Activated T-helper 17 cell treated with anti-CD3 and anti-CD28 coated beads, Interleukin-2, amount 50 U/mL, for 72 hours (primary cell): Measurements from ENCODE around the gene FLNC. TPM values are rescaled to one million over a fixed set of nuclear protein-coding genes. Genes with fewer than 3 reads are reported as not detected.

ENCODE experiments used
- ATAC-seq: fragments of 150-1000 bp; cut with Tn5 transposase; replicated peaks from 2 replicates; pipeline ENCODE4 v1.10.0; 2021; ENCODE audit warnings: mild to moderate bottlenecking, moderate library complexity
- H3K27ac Mint-ChIP-seq: one replicate; pipeline ENCODE4 v1.8.0; 2022; ENCODE audit warnings: mixed read lengths
- H3K27me3 Mint-ChIP-seq: one replicate; pipeline ENCODE4 v1.8.0; 2022; ENCODE audit warnings: mixed read lengths
- H3K36me3 Mint-ChIP-seq: one replicate; pipeline ENCODE4 v1.8.0; 2022; ENCODE audit warnings: low read depth, mild to moderate bottlenecking, mixed read lengths
- H3K4me1 Mint-ChIP-seq: one replicate; pipeline ENCODE4 v1.8.0; 2022; ENCODE audit warnings: mixed read lengths
- H3K4me3 Mint-ChIP-seq: one replicate; pipeline ENCODE4 v1.8.0; 2022; ENCODE audit warnings: mild to moderate bottlenecking, mixed read lengths
- H3K9me3 Mint-ChIP-seq: one replicate; pipeline ENCODE4 v1.8.0; 2022; ENCODE audit warnings: mixed read lengths
- total RNA-seq, 2 donors: library from RNA; stranded (reverse); gene quantifications; one replicate each; pipeline ENCODE4 v1.2.3, GENCODE V29; 2022

The FLNC gene
- total RNA-seq, 2 donors from 2014 or later, result 0.02 to 0.05 TPM

DNA sequence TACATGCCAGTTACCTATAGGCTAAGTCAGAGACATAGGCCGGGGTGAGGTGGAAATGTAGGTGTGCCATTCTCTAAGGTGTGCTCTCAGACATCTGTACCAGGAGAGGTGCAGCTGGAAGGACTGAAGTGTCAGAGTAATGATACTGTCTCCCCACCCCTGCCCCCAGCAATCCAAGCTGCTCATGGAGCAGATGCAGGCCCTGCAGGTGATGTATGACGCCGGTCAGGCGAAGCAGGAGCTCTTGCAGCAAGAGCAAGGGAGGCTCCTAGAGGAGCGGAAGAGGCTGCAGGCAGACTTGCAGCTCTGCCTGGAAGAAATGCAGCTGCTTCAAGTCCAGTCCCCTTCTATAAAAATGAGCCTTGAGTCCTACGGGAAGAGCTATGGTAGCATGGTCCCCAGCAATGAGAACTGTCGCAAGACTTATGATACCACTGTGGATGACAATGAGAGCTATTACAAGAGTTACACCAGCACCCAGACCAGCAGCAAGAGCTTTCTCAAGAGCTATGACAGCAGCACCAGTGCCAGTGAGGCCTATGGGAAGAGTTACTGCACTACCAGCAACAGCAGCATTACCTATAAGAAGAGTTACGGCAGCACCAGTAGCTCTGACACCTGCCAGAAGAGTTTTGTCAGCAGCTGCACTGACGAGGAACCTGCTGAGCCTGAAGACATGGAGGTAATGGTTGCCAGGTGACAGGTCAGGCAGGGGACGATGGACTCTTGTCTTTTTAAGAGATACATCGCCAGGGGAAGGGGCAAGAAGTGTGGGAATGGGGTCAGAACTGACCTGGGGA is 18.4 kb upstream of the FLNC start:
- Mint-ChIP-seq H3K36me3 (no peaks in the 10 kb centered on the region), H3K27ac (no peak overlapping the region), H3K9me3 (no peaks in the 10 kb centered on the region), H3K4me3 (no peak overlapping the region), H3K27me3 (no peaks in the 10 kb centered on the region), H3K4me1 (no peaks in the 10 kb centered on the region)
- ATAC-seq, result no peak

GRCh38 chr7:128812514-128813168 is 17.6 kb upstream of the FLNC start:
- Mint-ChIP-seq H3K4me3 (no peak overlapping the region), H3K27me3 (no peaks in the 10 kb centered on the region), H3K9me3 (no peaks in the 10 kb centered on the region), H3K36me3 (no peaks in the 10 kb centered on the region), H3K27ac (no peak overlapping the region), H3K4me1 (no peaks in the 10 kb centered on the region)
- ATAC-seq, result no peak

GRCh38 chr7:128814499-128814898 is 15.7 kb upstream of the FLNC start:
- Mint-ChIP-seq H3K27me3 (no peaks in the 10 kb centered on the region), H3K36me3 (no peaks in the 10 kb centered on the region), H3K27ac (no peak overlapping the region), H3K9me3 (no peaks in the 10 kb centered on the region), H3K4me1 (no peaks in the 10 kb centered on the region), H3K4me3 (no peak overlapping the region)
- no peak for ATAC-seq

GRCh38 chr7:128815289-128815942 is 14.8 kb upstream of the FLNC start:
- Mint-ChIP-seq H3K36me3 (no peaks in the 10 kb centered on the region), H3K9me3 (no peaks in the 10 kb centered on the region), H3K27ac (no peak overlapping the region), H3K4me3 (no peak overlapping the region), H3K4me1 (no peaks in the 10 kb centered on the region), H3K27me3 (no peaks in the 10 kb centered on the region)
- ATAC-seq, result no peak

- no peak for ATAC-seq
- no peaks in the 10 kb centered on the region for H3K36me3 Mint-ChIP-seq
- H3K4me1 Mint-ChIP-seq, result no peaks in the 10 kb centered on the region
- no peak overlapping the region for H3K4me3 Mint-ChIP-seq
- H3K27me3 Mint-ChIP-seq, result no peaks in the 10 kb centered on the region
- no peaks in the 10 kb centered on the region for H3K9me3 Mint-ChIP-seq
- H3K27ac Mint-ChIP-seq, result no peak overlapping the region
These were observed 11.5 kb upstream of the FLNC start for GRCh38 chr7:128818694-128819093.

DNA sequence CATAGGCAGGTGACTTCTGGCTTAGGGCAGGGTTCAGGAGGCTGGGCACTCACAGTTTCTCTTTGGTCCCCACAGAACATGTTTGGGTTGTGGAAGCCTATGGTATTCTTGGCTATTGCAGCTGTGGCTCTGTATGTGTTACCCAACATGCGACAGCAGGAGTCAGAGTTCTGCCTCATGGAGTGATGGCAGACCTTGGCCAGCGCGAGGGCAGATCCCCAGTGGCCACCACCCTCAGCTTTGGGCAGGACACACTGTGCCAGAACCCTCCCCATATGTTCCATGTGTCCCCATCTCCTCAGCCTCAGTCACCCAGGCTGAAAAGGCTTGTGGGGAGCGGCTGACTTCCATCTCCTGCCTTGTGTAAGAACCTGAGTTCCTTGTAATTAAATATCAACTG is 8.5 kb upstream of the FLNC start:
- H3K4me1 Mint-ChIP-seq, result no peaks in the 10 kb centered on the region
- peaks cover 3% of the 10 kb centered on the region for H3K27me3 Mint-ChIP-seq
- H3K27ac Mint-ChIP-seq, result no peak overlapping the region
- ATAC-seq, result no peak
- H3K4me3 Mint-ChIP-seq, result no peak overlapping the region
- no peaks in the 10 kb centered on the region for H3K36me3 Mint-ChIP-seq
- H3K9me3 Mint-ChIP-seq, result no peaks in the 10 kb centered on the region

DNA sequence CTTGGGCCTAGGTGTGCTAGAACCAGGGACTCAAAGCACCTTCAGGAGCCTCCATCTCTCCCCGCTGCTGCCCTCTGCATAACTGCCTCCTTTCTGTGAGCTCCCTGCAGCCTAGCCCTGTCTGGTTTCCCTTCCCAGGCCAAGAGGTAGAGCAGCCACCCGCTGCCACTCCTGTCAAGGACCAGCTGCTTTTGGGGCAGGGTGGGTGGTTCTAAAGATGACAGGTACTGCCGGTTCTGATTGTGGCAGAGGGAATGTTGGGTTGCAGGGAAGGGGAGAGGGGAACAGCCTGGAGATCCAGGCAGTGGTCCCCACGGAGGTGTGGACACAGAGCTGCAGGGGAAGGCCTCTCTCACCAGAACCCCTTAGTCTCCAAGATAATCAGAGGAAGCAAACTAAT is 3.7 kb upstream of the FLNC start:
- Mint-ChIP-seq H3K27me3 (peaks cover 24% of the 10 kb centered on the region), H3K36me3 (no peaks in the 10 kb centered on the region), H3K27ac (no peak overlapping the region), H3K9me3 (no peaks in the 10 kb centered on the region), H3K4me1 (no peaks in the 10 kb centered on the region), H3K4me3 (no peak overlapping the region)
- ATAC-seq, result no peak

GRCh38 chr7:128826916-128827247 is 3.3 kb upstream of the FLNC start:
- Mint-ChIP-seq H3K9me3 (no peaks in the 10 kb centered on the region), H3K4me3 (no peak overlapping the region), H3K27me3 (peaks cover 24% of the 10 kb centered on the region), H3K27ac (no peak overlapping the region), H3K4me1 (no peaks in the 10 kb centered on the region), H3K36me3 (no peaks in the 10 kb centered on the region)
- no peak for ATAC-seq

DNA sequence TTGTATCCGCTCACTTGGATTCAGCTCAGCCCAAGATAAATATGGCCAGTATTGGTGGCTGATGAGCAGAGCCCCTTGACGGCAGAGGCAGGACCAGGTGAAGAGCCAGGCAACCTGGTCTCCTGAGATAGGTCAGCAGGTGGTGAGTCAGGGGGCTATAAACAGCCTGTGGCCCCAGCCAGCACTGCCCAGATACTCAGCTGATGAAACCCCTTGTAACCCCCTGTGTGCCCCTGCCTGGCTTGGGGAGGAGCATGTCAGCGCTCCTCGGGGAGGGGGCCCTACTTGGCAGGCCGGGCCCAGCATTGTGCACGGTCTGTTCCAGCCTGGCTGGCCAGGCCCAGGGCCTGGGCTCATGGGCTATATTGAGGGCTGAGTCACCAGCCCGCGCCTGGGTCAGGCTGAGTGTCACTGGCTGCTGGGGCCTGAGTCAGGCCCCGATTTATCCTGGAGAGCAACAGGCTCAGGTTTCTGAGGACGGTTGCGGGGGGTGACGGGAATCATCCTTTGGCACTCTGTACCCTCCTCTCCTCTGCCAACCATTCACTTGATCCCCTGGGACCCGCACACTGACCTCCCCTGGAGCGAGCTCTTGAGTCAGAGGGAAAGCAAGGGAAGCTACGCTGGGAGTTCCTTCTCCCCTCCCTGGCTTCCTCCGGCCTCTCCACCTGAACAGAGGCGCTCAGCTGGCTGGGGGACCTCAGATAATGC is 2.8 kb upstream of the FLNC start:
- Mint-ChIP-seq H3K4me1 (no peaks in the 10 kb centered on the region), H3K36me3 (no peaks in the 10 kb centered on the region), H3K9me3 (no peaks in the 10 kb centered on the region), H3K27ac (no peak overlapping the region), H3K27me3 (peaks cover 24% of the 10 kb centered on the region), H3K4me3 (no peak overlapping the region)
- no peak for ATAC-seq

- no peak for ATAC-seq
- no peak overlapping the region for H3K27ac Mint-ChIP-seq
- no peaks in the 10 kb centered on the region for H3K36me3 Mint-ChIP-seq
- no peaks in the 10 kb centered on the region for H3K9me3 Mint-ChIP-seq
- H3K4me1 Mint-ChIP-seq, result no peaks in the 10 kb centered on the region
- H3K27me3 Mint-ChIP-seq, result peaks cover 24% of the 10 kb centered on the region
- H3K4me3 Mint-ChIP-seq, result no peak overlapping the region
These were observed 2.1 kb upstream of the FLNC start for GRCh38 chr7:128827971-128828711.

DNA sequence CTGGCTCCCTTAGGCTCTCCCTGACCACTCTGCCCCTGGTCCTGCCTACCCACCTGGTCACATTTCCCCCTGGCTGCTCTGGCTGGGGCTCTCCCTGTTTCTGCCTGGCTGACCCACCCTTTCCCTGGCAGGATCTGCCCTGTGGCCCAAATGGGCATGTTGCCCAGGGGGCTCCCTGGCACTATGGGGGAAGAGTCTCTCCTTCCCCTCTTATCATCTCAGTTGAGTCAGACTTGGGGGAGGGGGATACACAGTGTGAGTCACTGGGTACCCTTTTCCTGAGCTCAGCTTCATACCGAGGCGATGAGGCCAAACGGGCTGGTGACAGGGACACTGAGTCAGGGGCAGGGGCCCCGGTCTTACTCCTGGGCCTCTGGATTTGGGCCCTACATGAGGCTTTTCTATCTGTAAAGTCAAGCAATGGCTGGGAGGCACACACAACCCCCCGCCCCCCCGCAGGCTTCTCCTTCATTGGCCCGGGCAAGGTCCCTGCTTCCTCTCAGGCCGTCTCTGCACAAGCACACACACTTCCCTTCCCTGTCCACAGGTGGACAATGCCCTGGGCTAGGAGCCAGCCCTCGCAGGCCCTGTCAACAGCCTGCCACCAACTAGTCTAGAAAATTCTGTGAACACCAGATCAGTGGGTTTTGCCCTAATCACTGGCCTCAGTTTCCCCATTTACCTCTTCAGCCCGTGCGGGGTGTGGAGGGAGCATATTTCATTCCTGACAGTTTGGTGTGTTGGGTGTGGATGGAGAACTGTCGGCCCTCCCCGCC is 627 bp upstream of the FLNC start:
- H3K27me3 Mint-ChIP-seq, result peaks cover 24% of the 10 kb centered on the region
- no peaks in the 10 kb centered on the region for H3K4me1 Mint-ChIP-seq
- ATAC-seq, result no peak
- H3K36me3 Mint-ChIP-seq, result no peaks in the 10 kb centered on the region
- H3K27ac Mint-ChIP-seq, result no peak overlapping the region
- no peaks in the 10 kb centered on the region for H3K9me3 Mint-ChIP-seq
- H3K4me3 Mint-ChIP-seq, result no peak overlapping the region

DNA sequence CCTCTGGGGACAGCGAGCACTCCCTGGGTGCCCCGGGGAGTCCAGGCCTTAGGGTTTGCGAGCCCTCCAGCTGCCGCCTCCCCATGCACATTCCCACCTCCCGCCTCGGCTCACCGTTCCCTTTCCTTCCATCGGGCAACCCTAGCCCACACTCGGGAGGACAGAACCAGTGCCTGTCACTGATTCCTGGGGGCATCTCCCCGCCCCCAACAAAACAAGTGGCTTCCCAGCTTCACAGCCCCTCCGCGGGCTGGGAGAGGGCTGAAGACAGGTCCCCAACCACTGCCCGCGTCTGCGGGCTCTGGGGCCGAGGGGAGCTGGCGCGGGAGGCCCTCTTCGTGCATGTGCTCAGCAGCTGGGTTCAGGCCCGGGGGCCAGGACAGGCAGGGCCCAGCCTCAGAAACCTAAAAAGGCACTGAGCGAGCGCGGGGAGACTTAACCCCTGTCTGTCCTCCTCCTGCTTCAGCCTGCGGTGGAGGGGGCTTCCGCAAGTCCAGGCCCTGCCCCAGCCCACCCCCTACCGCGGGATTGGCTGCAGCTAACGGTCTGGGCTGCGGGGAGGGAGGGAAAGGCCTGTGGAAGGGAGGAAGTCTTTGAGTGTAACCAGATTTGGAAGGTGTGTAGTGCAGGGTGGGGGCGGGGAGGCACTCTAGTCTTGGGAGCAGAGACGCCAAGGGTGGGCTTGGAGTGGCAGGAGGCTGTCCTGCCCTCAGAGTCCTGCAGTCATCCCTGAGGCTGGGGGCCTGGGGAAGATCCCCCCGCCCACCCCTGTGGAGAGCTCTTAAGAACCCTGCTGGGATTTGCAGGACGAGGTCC is 1.2 kb downstream of the FLNC start:
- peak overlapping the region; percentile 64 for H3K4me3 Mint-ChIP-seq
- no peak overlapping the region for H3K27ac Mint-ChIP-seq
- no peaks in the 10 kb centered on the region for H3K4me1 Mint-ChIP-seq
- no peaks in the 10 kb centered on the region for H3K36me3 Mint-ChIP-seq
- no peak for ATAC-seq
- peaks cover 24% of the 10 kb centered on the region for H3K27me3 Mint-ChIP-seq
- H3K9me3 Mint-ChIP-seq, result no peaks in the 10 kb centered on the region
